Measurements from ENCODE around the gene CADM1. TPM values are rescaled to one million over a fixed set of nuclear protein-coding genes. Genes with fewer than 3 reads are reported as not detected.

CADM1 gene
- total and polyA plus RNA-seq, 2 experiments from 2014 or later, result 16.5 to 18.0 TPM

DNA sequence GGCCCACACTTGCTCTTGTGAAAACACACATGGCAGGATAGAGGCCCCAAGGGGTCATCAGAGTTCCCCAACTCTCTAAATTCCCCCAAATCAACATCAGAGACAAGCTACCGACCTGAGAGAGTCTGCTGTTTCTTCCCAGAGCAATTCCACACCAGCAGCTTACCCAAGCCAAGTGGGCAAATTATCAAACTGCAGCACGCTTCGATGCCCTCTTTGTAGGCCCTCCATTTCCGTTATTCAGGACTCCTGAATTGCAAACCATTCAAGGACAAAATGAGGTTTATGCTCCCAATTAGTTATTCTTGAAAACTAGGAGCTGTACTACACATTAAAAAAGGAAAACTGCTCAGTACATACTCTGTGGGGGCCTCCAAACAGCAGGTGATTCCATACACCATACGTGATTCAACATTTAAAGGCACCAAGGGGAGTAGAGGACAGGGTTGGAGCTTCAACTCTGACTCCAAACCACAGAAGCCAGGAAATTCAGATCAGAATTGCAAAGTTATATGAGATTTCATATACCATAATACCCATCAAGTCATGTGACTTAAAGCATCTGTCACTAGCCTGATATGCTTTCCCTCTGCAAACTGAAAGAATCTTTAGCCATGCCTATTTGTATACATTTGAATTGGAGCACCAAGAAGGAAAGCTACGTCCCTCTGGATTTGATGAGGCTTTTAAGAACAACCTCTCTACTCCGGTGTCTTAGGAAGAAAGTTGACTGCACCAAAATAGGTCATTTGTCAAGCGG, 234.8 kb downstream of the CADM1 start (continued):
- TF ChIP-seq, protein P1, sequence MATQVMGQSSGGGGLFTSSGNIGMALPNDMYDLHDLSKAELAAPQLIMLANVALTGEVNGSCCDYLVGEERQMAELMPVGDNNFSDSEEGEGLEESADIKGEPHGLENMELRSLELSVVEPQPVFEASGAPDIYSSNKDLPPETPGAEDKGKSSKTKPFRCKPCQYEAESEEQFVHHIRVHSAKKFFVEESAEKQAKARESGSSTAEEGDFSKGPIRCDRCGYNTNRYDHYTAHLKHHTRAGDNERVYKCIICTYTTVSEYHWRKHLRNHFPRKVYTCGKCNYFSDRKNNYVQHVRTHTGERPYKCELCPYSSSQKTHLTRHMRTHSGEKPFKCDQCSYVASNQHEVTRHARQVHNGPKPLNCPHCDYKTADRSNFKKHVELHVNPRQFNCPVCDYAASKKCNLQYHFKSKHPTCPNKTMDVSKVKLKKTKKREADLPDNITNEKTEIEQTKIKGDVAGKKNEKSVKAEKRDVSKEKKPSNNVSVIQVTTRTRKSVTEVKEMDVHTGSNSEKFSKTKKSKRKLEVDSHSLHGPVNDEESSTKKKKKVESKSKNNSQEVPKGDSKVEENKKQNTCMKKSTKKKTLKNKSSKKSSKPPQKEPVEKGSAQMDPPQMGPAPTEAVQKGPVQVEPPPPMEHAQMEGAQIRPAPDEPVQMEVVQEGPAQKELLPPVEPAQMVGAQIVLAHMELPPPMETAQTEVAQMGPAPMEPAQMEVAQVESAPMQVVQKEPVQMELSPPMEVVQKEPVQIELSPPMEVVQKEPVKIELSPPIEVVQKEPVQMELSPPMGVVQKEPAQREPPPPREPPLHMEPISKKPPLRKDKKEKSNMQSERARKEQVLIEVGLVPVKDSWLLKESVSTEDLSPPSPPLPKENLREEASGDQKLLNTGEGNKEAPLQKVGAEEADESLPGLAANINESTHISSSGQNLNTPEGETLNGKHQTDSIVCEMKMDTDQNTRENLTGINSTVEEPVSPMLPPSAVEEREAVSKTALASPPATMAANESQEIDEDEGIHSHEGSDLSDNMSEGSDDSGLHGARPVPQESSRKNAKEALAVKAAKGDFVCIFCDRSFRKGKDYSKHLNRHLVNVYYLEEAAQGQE (IDR thresholded peaks at IDR 0.05; ENCODE audit: unreplicated experiment), result no peak
- TF ChIP-seq ZNF331 (CRISPR knock-in tag; IDR thresholded peaks at IDR 0.05; ENCODE audit: low read depth) (no peak), EZH2 (IDR thresholded peaks at IDR 0.05; ENCODE audit: low read depth, unreplicated experiment) (no peak), NANOG (IDR thresholded peaks at IDR 0.05; ENCODE audit: borderline replicate concordance) (no peak), STAT1 (IDR thresholded peaks at IDR 0.05; ENCODE audit: unreplicated experiment) (no peak), CREB1 (CRISPR knock-in tag; IDR thresholded peaks at IDR 0.05; ENCODE audit: low read depth) (no peak), EZH2phosphoT487 (IDR thresholded peaks at IDR 0.05; ENCODE audit: unreplicated experiment) (no peak)
- TF ChIP-seq, protein P2, sequence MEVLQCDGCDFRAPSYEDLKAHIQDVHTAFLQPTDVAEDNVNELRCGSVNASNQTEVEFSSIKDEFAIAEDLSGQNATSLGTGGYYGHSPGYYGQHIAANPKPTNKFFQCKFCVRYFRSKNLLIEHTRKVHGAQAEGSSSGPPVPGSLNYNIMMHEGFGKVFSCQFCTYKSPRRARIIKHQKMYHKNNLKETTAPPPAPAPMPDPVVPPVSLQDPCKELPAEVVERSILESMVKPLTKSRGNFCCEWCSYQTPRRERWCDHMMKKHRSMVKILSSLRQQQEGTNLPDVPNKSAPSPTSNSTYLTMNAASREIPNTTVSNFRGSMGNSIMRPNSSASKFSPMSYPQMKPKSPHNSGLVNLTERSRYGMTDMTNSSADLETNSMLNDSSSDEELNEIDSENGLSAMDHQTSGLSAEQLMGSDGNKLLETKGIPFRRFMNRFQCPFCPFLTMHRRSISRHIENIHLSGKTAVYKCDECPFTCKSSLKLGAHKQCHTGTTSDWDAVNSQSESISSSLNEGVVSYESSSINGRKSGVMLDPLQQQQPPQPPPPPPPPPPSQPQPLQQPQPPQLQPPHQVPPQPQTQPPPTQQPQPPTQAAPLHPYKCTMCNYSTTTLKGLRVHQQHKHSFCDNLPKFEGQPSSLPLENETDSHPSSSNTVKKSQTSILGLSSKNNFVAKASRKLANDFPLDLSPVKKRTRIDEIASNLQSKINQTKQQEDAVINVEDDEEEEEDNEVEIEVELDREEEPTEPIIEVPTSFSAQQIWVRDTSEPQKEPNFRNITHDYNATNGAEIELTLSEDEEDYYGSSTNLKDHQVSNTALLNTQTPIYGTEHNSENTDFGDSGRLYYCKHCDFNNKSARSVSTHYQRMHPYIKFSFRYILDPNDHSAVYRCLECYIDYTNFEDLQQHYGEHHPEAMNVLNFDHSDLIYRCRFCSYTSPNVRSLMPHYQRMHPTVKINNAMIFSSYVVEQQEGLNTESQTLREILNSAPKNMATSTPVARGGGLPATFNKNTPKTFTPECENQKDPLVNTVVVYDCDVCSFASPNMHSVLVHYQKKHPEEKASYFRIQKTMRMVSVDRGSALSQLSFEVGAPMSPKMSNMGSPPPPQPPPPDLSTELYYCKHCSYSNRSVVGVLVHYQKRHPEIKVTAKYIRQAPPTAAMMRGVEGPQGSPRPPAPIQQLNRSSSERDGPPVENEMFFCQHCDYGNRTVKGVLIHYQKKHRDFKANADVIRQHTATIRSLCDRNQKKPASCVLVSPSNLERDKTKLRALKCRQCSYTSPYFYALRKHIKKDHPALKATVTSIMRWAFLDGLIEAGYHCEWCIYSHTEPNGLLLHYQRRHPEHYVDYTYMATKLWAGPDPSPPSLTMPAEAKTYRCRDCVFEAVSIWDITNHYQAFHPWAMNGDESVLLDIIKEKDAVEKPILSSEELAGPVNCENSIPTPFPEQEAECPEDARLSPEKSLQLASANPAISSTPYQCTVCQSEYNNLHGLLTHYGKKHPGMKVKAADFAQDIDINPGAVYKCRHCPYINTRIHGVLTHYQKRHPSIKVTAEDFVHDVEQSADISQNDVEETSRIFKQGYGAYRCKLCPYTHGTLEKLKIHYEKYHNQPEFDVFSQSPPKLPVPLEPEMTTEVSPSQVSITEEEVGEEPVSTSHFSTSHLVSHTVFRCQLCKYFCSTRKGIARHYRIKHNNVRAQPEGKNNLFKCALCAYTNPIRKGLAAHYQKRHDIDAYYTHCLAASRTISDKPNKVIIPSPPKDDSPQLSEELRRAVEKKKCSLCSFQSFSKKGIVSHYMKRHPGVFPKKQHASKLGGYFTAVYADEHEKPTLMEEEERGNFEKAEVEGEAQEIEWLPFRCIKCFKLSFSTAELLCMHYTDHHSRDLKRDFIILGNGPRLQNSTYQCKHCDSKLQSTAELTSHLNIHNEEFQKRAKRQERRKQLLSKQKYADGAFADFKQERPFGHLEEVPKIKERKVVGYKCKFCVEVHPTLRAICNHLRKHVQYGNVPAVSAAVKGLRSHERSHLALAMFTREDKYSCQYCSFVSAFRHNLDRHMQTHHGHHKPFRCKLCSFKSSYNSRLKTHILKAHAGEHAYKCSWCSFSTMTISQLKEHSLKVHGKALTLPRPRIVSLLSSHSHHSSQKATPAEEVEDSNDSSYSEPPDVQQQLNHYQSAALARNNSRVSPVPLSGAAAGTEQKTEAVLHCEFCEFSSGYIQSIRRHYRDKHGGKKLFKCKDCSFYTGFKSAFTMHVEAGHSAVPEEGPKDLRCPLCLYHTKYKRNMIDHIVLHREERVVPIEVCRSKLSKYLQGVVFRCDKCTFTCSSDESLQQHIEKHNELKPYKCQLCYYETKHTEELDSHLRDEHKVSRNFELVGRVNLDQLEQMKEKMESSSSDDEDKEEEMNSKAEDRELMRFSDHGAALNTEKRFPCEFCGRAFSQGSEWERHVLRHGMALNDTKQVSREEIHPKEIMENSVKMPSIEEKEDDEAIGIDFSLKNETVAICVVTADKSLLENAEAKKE (CRISPR knock-in tag; IDR thresholded peaks at IDR 0.05), result no peak
